Fibroblast of upper back skin (primary cell): ENCODE measurements around the gene EFNB2.
A peak's percentile ranks its signal among the peaks of the same experiment; 100 is the strongest.

Experiments
- DNase-seq: peaks from one replicate; pipeline ENCODE4 v3.0.0-alpha.2; 2013

The EFNB2 gene

GRCh38 chr13:106499113-106499512, 36.3 kb downstream of the EFNB2 start:
- no peak for DNase-seq

- DNase-seq = no peak
Observed at GRCh38 chr13:106498571-106498970, 36.9 kb downstream of the EFNB2 start.

GRCh38 chr13:106498158-106498557, 37.3 kb downstream of the EFNB2 start:
- no peak for DNase-seq

- no peak for DNase-seq
Observed at GRCh38 chr13:106497079-106497478, 38.4 kb downstream of the EFNB2 start.

GRCh38 chr13:106496072-106496997, 39.1 kb downstream of the EFNB2 start:
- DNase-seq = no peak

GRCh38 chr13:106494936-106495335, 40.5 kb downstream of the EFNB2 start:
- DNase-seq = no peak

GRCh38 chr13:106494506-106494905, 41.0 kb downstream of the EFNB2 start:
- DNase-seq = no peak

GRCh38 chr13:106493533-106494220, 41.8 kb downstream of the EFNB2 start:
- no peak for DNase-seq

- DNase-seq = no peak
Observed at GRCh38 chr13:106492588-106493475, 42.6 kb downstream of the EFNB2 start.

GRCh38 chr13:106491928-106492587, 43.4 kb downstream of the EFNB2 start:
- DNase-seq = no peak

GRCh38 chr13:106491463-106491862, 44.0 kb downstream of the EFNB2 start:
- DNase-seq = no peak

- DNase-seq = no peak
Observed at GRCh38 chr13:106490569-106491321, 44.7 kb downstream of the EFNB2 start.

GRCh38 chr13:106489849-106490568, 45.5 kb downstream of the EFNB2 start:
- no peak for DNase-seq

GRCh38 chr13:106488686-106489085, 46.8 kb downstream of the EFNB2 start:
- no peak for DNase-seq

GRCh38 chr13:106488076-106488475, 47.4 kb downstream of the EFNB2 start:
- no peak for DNase-seq

GRCh38 chr13:106487129-106487528, 48.3 kb downstream of the EFNB2 start:
- no peak for DNase-seq

- no peak for DNase-seq
Observed at GRCh38 chr13:106486287-106486686, 49.2 kb downstream of the EFNB2 start.

GRCh38 chr13:106484537-106485193, 50.8 kb downstream of the EFNB2 start:
- DNase-seq = no peak

- DNase-seq = peak; percentile 35
Observed at GRCh38 chr13:106484084-106484483, 51.4 kb downstream of the EFNB2 start.

GRCh38 chr13:106481919-106482318, 53.5 kb downstream of the EFNB2 start:
- DNase-seq = no peak
